22Rv1 (cell line): Measurements from ENCODE around the gene HIGD1A.

Source experiments
- H3K27ac ChIP-seq: fragments of 450-650 bp; 2 replicates; pipeline ENCODE4 v1.5.1; 2017
- ZFX ChIP-seq: fragments of 450-650 bp; IDR thresholded peaks from 2 replicates; pipeline ENCODE4 v1.6.1; 2017; ENCODE audit warnings: antibody characterized with exemption, borderline replicate concordance
- TF ChIP-seq, protein P1 (sequence below): fragments of 450-650 bp; IDR thresholded peaks from 2 replicates; pipeline ENCODE4 v1.5.1; 2017; ENCODE audit warnings: mild to moderate bottlenecking

Gene HIGD1A

DNA sequence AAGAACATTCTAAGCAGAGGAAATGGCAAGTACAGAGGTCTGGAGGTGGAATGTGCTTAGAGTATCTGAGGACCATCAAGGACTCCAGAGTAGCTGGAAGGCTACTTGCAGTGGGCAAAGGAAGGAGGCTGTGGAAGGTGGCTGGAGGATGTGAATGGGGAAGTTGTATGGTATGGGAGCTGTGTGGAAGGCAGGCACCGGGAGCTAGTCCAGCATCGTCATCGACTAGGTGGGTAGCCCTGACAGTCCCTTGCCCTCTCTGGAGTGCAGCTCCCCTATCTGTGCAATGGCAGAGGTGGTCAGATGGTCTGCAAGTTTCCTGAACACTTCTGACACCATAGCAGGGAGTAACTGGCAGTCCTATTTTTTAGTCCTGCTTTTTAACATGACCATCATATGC is 50.5 kb downstream of the HIGD1A start:
- H3K27ac ChIP-seq: no peak overlapping the region
- no peak for TF ChIP-seq ZFX
- TF ChIP-seq, protein P1, sequence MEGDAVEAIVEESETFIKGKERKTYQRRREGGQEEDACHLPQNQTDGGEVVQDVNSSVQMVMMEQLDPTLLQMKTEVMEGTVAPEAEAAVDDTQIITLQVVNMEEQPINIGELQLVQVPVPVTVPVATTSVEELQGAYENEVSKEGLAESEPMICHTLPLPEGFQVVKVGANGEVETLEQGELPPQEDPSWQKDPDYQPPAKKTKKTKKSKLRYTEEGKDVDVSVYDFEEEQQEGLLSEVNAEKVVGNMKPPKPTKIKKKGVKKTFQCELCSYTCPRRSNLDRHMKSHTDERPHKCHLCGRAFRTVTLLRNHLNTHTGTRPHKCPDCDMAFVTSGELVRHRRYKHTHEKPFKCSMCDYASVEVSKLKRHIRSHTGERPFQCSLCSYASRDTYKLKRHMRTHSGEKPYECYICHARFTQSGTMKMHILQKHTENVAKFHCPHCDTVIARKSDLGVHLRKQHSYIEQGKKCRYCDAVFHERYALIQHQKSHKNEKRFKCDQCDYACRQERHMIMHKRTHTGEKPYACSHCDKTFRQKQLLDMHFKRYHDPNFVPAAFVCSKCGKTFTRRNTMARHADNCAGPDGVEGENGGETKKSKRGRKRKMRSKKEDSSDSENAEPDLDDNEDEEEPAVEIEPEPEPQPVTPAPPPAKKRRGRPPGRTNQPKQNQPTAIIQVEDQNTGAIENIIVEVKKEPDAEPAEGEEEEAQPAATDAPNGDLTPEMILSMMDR: no peak

DNA sequence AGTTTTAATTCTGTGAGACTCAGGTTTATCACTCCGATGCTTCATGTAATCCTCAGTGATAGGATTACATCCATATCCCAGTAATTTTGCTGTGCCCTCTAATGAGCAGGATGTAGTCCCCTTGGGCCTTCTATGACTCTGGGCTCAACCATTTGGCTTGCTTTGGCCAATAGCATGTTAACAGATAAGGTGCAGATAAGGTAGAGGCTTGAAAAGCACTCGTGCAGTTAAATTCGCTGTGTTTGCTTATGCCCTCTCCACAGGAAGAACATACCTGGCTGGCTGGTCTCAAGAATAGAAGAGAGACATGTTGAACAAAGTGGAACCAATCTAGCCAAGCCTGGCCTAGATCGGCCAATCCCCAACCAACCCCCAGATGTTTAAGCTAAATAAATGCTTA is 51.3 kb downstream of the HIGD1A start:
- no peak overlapping the region for H3K27ac ChIP-seq
- no peak for TF ChIP-seq ZFX
- TF ChIP-seq, protein P1: no peak

DNA sequence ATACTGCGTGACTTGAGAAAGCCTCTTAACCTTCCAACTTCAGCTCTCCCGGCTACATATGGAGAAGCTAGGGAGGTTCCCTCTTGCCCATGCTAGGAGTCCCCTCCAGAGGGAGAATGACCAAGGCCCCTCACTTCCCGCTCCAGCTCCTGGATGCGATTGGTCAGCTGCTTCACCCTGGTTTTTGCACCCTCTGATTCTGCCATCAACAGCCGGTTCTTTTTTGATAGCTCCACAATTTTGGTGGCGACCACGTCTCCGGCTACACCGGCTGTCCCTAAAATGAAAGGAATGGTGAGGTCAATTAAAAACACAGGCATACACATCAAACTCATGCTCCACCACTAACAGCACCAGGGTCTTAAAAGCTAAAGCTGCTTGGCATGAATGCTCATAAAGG is 51.8 kb downstream of the HIGD1A start:
- TF ChIP-seq, protein P1: no peak
- no peak for TF ChIP-seq ZFX
- no peak overlapping the region for H3K27ac ChIP-seq

DNA sequence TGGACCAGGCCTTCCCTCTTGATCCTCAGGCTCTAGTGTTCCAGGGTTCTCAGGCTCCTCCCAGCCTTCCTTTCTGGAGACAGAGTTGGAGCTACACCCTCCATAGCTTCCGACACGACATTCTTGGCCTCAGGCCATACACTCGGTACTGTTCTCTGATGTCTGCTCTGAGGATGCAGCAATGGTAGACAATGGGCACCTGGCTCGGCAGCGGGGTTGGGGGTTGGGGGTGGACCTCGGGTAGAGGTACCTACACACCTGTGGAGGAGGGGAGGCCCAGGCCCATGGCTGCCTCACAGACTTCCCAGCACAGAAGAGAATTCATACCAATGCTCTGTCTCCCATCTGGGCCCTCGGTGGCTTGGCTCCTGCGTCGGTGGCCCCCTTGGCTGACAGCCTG is 52.7 kb downstream of the HIGD1A start:
- no peak for TF ChIP-seq ZFX
- TF ChIP-seq, protein P1: no peak
- H3K27ac ChIP-seq: no peak overlapping the region

DNA sequence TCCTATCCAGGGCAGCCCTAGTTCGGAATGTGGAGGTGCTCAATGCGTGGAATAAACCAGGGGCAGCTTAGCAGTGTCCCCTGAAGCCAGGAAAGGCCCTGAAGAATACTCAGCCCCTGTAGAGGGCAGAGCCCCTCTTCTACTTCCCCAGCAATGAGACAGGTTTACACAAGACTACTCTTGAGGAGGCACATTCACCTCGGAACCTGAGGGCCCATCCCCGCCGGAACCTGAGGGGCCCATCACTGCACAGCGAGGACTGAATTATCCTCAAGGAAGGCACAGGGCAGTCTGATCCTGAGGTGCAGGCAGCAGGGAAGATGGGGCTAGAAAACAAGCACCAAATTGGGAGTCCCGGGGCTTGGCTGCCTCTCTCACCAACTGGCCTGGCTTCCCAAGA is 53.5 kb downstream of the HIGD1A start:
- H3K27ac ChIP-seq: no peak overlapping the region
- no peak for TF ChIP-seq ZFX
- TF ChIP-seq, protein P1: no peak

DNA sequence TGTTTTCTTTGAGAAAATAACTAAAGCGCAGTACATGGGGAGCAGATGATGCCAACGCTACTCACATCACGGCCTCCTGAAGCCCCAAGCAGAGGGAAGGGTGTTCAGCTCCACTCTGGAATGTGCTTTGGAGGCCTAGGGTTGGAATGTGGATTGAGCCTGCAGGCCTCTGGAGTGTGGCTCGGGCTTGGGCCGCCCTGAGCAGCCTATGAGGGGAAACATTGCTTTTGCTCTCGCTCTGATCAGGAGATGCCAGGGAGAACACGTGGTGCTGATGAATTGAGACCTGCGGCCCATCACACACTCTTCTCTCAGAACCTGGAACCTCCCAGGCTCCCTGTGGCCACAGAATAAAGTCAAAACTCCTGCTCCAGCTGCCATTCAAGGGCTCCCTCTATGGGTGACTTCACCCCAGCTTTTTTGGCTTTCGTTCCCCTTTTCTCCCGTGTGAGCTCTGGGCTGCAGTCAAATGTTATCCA is 54.5 kb downstream of the HIGD1A start:
- TF ChIP-seq, protein P1: no peak
- TF ChIP-seq ZFX: no peak
- no peak overlapping the region for H3K27ac ChIP-seq

DNA sequence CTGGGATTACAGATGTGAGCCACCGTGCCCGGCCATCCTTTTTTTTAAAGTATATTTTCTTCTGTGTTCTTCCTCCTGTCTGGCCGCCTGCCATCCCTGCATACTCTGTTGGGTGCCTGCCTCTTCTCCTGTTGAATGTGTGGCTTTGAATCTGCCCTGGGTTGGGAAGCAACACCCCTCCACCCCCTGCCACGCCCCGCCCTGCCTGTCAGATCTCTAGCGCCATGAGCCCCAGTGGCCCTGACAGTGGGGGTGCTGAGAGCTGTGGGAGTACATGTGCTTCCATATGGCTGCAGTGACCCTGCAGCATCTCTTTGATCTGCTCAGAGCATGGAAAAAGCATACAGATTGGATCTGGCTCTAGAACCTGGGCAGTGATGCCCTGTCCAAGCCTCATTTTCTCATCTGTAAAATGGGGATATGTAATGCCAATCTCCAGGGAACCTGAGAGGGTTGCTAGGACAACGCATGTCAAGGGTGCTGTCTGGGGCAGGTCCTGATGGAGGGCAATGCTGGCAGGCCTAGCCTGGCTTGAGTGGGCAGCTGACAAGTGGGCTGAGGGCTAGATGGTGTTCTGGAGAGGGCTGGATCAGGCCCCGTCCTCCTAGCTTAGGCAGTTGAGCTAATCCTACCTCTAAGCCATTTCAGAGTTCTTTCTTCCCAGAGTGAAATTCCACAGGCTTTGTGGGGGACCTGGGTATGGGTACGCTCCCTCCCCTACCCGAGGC is 55.1 kb downstream of the HIGD1A start:
- H3K27ac ChIP-seq: no peak overlapping the region
- no peak for TF ChIP-seq ZFX
- TF ChIP-seq, protein P1: no peak
